ENCODE results near the gene CLEC3A. TPM values are rescaled to one million over a fixed set of nuclear protein-coding genes. Genes with fewer than 3 reads are reported as not detected.

Gene CLEC3A
- total and polyA plus RNA-seq, 2 donors (not counting 3 experiments of a cell fraction or from before 2014, with no cell fraction given) = not detected

DNA sequence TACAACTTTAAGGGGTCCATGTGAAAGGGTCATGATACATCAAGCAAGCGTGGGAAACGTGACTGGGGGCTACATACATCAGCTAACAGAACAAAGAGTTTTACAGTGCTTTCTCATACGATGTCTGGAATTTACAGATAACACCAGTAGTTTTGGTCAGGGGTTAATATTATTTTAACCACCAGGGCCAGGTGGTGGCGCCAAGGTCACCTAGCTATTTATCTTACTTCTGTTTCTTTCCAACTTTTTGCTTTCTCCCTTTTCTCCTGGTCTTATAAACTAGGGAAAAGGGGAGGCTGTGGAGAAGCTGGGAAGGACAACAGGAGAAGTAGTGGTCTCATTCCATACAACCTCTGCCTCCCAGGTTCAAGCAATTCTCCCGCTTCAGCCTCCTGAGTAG is 37.9 kb downstream of the CLEC3A start:
- H3K9me3 ChIP-seq (replicated peaks; ENCODE audit: control insufficient read depth, insufficient read depth, low read length) = no peaks in the 10 kb centered on the region
- H3K4me3 ChIP-seq (replicated peaks in 1 of 3; ENCODE audit: insufficient read depth in 1 of 3, low read depth in 1 of 3, low read length in 3 of 3) = no peak overlapping the region
- no peak for TF ChIP-seq GATA2 (IDR thresholded peaks at IDR 0.05; ENCODE audit: insufficient read depth, insufficient read length, low read depth, low read length)
- TF ChIP-seq EZH2 (IDR thresholded peaks at IDR 0.05; ENCODE audit: borderline replicate concordance, low read depth, low read length, severe bottlenecking) = no peak
- TF ChIP-seq MYC (IDR thresholded peaks at IDR 0.05; ENCODE audit: low read depth, low read length) = no peak
- no peak for TF ChIP-seq FOS (IDR thresholded peaks at IDR 0.05; ENCODE audit: borderline replicate concordance, insufficient read depth, low read length)
- TF ChIP-seq, protein P1, sequence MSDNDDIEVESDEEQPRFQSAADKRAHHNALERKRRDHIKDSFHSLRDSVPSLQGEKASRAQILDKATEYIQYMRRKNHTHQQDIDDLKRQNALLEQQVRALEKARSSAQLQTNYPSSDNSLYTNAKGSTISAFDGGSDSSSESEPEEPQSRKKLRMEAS (IDR thresholded peaks at IDR 0.05; ENCODE audit: insufficient read depth, insufficient read length) = no peak
- TF ChIP-seq POLR2AphosphoS5 (IDR thresholded peaks at IDR 0.05; ENCODE audit: insufficient read depth, low read depth, low read length) = no peak
- TF ChIP-seq, protein P2, sequence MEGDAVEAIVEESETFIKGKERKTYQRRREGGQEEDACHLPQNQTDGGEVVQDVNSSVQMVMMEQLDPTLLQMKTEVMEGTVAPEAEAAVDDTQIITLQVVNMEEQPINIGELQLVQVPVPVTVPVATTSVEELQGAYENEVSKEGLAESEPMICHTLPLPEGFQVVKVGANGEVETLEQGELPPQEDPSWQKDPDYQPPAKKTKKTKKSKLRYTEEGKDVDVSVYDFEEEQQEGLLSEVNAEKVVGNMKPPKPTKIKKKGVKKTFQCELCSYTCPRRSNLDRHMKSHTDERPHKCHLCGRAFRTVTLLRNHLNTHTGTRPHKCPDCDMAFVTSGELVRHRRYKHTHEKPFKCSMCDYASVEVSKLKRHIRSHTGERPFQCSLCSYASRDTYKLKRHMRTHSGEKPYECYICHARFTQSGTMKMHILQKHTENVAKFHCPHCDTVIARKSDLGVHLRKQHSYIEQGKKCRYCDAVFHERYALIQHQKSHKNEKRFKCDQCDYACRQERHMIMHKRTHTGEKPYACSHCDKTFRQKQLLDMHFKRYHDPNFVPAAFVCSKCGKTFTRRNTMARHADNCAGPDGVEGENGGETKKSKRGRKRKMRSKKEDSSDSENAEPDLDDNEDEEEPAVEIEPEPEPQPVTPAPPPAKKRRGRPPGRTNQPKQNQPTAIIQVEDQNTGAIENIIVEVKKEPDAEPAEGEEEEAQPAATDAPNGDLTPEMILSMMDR (IDR thresholded peaks at IDR 0.05; ENCODE audit: extremely low read depth in 1 of 2, insufficient read depth in 1 of 2, low read depth in 1 of 2, low read length in 2 of 2) = no peak
- TF ChIP-seq JUN (IDR thresholded peaks at IDR 0.05; ENCODE audit: borderline replicate concordance, insufficient read depth, insufficient read length, low read depth) = no peak
- no peak for TF ChIP-seq POLR2A (IDR thresholded peaks at IDR 0.05; ENCODE audit: low read depth, low read length)
- ChIA-PET CTCF (no interaction called here), POLR2A (no interaction called here)
- no peaks in the 10 kb centered on the region for H3K36me3 ChIP-seq (ENCODE audit: control insufficient read depth in 2 of 2, extremely low read depth in 1 of 2, insufficient read depth in 2 of 2, low read length in 2 of 2)
- H3K9ac ChIP-seq (replicated peaks; ENCODE audit: extremely low read depth, insufficient read depth, low read length) = no peak overlapping the region
- DNase-seq (ENCODE audit: low read depth, low spot score) (no peak), FAIRE-seq (no peak)
- intact Hi-C loops (cut with micrococcal nuclease) = no loop called here
- H2AFZ ChIP-seq (ENCODE audit: low read depth, low read length) = no peak overlapping the region
- BruUV-seq (replicated peaks) = no TSS peak
- no peaks in the 10 kb centered on the region for H3K9me1 ChIP-seq (replicated peaks; ENCODE audit: control insufficient read depth, extremely low read depth, insufficient read depth, low read length)
- no peaks in the 10 kb centered on the region for H3K4me1 ChIP-seq (ENCODE audit: control insufficient read depth, extremely low read depth, insufficient read depth, low read length)
- no peak overlapping the region for H3K27ac ChIP-seq (ENCODE audit: insufficient read depth, low read depth, low read length)
- H3K79me2 ChIP-seq (ENCODE audit: control insufficient read depth, insufficient read depth, low read length) = no peaks in the 10 kb centered on the region
- no peak overlapping the region for H3K4me2 ChIP-seq (ENCODE audit: insufficient read depth, low read length)
- no peaks in the 10 kb centered on the region for H3K27me3 ChIP-seq (ENCODE audit: control insufficient read depth in 2 of 2, insufficient read depth in 2 of 2, low read length in 2 of 2)
- dilution Hi-C loops (cut with MboI; ENCODE audit: extremely low pct_ligation_motif_present, low sequenced_read_pairs) = no loop called here
- H4K20me1 ChIP-seq (replicated peaks; ENCODE audit: control insufficient read depth, extremely low read depth, insufficient read depth, low read length) = no peaks in the 10 kb centered on the region

Data from endothelial cell of umbilical vein (primary cell).